ENCODE measurements around the gene PHOX2A.

Gene PHOX2A

GRCh38 chr11:72218251-72218745 lies 25.7 kb downstream of the PHOX2A start:
- Histone ChIP-seq H3K27me3 (ENCODE audit: control insufficient read depth, low read length) (peaks cover 9% of the 10 kb centered on the region), H3K4me2 (ENCODE audit: low read length) (0 out of 2 replicates have a peak overlapping the region, but pooled peaks have one; percentile 10), H3K4me3 (ENCODE audit: low read length) (no peak overlapping the region), H3K9me2 (replicated peaks; ENCODE audit: control insufficient read depth, low read length) (no peaks in the 10 kb centered on the region), H3K9me3 (ENCODE audit: control insufficient read depth, insufficient read depth, low read length) (no peaks in the 10 kb centered on the region), H3K27ac (ENCODE audit: low read depth, low read length) (no peak overlapping the region), H4K20me1 (ENCODE audit: control insufficient read depth, insufficient read depth, low read depth, low read length) (no peaks in the 10 kb centered on the region), H3K36me3 (ENCODE audit: control insufficient read depth, low read length) (0 out of 2 replicates have a peak, but pooled peaks cover 3% of the 10 kb centered on the region), H3K79me2 (ENCODE audit: control insufficient read depth, low read length) (peaks cover 14% of the 10 kb centered on the region), H3K4me1 (ENCODE audit: control insufficient read depth, low read length) (peaks cover 33% of the 10 kb centered on the region), H3F3A (ENCODE audit: control insufficient read depth, insufficient read depth) (no peaks in the 10 kb centered on the region)
- TF ChIP-seq EZH2phosphoT487 (IDR thresholded peaks at IDR 0.05; ENCODE audit: borderline replicate concordance, low read length) (no peak), CTCF (IDR thresholded peaks at IDR 0.05; ENCODE audit: low read depth, low read length, poor library complexity, severe bottlenecking) (no peak)

- no peaks in the 10 kb centered on the region for H3K9me2 ChIP-seq (replicated peaks; ENCODE audit: control insufficient read depth, low read length)
- H3F3A ChIP-seq (ENCODE audit: control insufficient read depth, insufficient read depth) = no peaks in the 10 kb centered on the region
- H3K9me3 ChIP-seq (ENCODE audit: control insufficient read depth, insufficient read depth, low read length) = no peaks in the 10 kb centered on the region
- H3K27ac ChIP-seq (ENCODE audit: low read depth, low read length) = no peak overlapping the region
- H3K4me1 ChIP-seq (ENCODE audit: control insufficient read depth, low read length) = peaks cover 33% of the 10 kb centered on the region
- H3K4me3 ChIP-seq (ENCODE audit: low read length) = no peak overlapping the region
- peaks cover 14% of the 10 kb centered on the region for H3K79me2 ChIP-seq (ENCODE audit: control insufficient read depth, low read length)
- H3K4me2 ChIP-seq (ENCODE audit: low read length) = 0 out of 2 replicates have a peak overlapping the region, but pooled peaks have one; percentile 10
- TF ChIP-seq CTCF (IDR thresholded peaks at IDR 0.05; ENCODE audit: low read depth, low read length, poor library complexity, severe bottlenecking) (no peak), EZH2phosphoT487 (IDR thresholded peaks at IDR 0.05; ENCODE audit: borderline replicate concordance, low read length) (no peak)
- H4K20me1 ChIP-seq (ENCODE audit: control insufficient read depth, insufficient read depth, low read depth, low read length) = no peaks in the 10 kb centered on the region
- H3K27me3 ChIP-seq (ENCODE audit: control insufficient read depth, low read length) = peaks cover 12% of the 10 kb centered on the region
- 0 out of 2 replicates have a peak, but pooled peaks cover 3% of the 10 kb centered on the region for H3K36me3 ChIP-seq (ENCODE audit: control insufficient read depth, low read length)
Observed at GRCh38 chr11:72217841-72218240, 26.1 kb downstream of the PHOX2A start.

- Histone ChIP-seq H3K27ac (ENCODE audit: low read depth, low read length) (no peak within 1 kb of the TSS), H3K4me2 (ENCODE audit: low read length) (no peak within 1 kb of the TSS), H3F3A (ENCODE audit: control insufficient read depth, insufficient read depth) (no peaks in the 10 kb centered on the region), H4K20me1 (ENCODE audit: control insufficient read depth, insufficient read depth, low read depth, low read length) (no peaks in the 10 kb centered on the region), H3K4me3 (ENCODE audit: low read length) (no peak within 1 kb of the TSS), H3K27me3 (ENCODE audit: control insufficient read depth, low read length) (peaks cover 12% of the 10 kb centered on the region), H3K36me3 (ENCODE audit: control insufficient read depth, low read length) (no peaks in the 10 kb centered on the region), H3K4me1 (ENCODE audit: control insufficient read depth, low read length) (peaks cover 21% of the 10 kb centered on the region), H3K79me2 (ENCODE audit: control insufficient read depth, low read length) (peaks cover 3% of the 10 kb centered on the region), H3K9me2 (replicated peaks; ENCODE audit: control insufficient read depth, low read length) (no peaks in the 10 kb centered on the region), H3K9me3 (ENCODE audit: control insufficient read depth, insufficient read depth, low read length) (no peaks in the 10 kb centered on the region)
- TF ChIP-seq EZH2phosphoT487 (IDR thresholded peaks at IDR 0.05; ENCODE audit: borderline replicate concordance, low read length) (no peak), CTCF (IDR thresholded peaks at IDR 0.05; ENCODE audit: low read depth, low read length, poor library complexity, severe bottlenecking) (no peak)
Observed at GRCh38 chr11:72216638-72217037, 27.3 kb downstream of the PHOX2A start, which contains the start of gene FOLR2. Gene FOLR2 (plus strand): TSS chr11:72216794. CDS start chr11:72218585, 1,791 bp downstream.
